ACHN (cell line): ENCODE measurements around the gene ATG13.

Experiments used
- DNase-seq: peaks from one replicate; pipeline ENCODE4 v3.0.0-alpha.2; 2015
- in situ Hi-C: cut with HindIII; loops from 2 replicates; pipeline ENCODE4 v1.10.0; 2017; ENCODE audit warnings: low sequenced_read_pairs, low pct_ligation_motif_present, low pct_unique_long_range_greater_than_20kb

Gene ATG13

GRCh38 chr11:46601129-46601528, 16.2 kb upstream of the ATG13 start:
- DNase-seq: no peak
- in situ Hi-C loops: no loop called here

DNA sequence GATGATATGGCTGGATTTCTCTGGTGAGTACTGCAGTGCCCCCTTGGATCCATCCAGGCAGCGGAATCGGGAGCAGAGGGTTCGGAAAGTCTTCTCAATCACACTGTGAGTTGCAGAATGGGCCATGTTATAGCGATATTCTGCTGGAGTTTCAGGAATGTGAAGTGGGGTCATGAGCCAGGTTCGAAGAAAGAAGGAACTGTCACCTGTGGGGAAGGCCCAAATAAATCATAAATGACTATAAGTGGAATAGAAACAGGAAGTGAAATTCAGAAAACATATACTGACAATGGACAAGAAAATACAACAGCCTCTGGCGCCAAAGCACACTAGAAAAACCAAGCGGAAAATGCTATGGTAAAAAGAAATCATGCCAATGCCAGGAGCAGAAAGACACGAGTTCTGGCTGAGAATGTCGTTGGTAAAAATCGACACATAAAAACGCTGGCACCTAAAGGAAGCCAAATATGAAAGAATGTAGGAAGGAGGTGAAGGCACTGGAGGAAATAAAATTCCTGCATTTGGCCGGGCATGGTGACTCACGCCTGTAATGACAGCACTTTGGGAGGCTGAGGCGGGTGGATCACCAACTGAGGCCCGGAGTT, 13.5 kb upstream of the ATG13 start:
- DNase-seq: no peak
- in situ Hi-C loops: no loop called here

GRCh38 chr11:46604796-46605195, 12.6 kb upstream of the ATG13 start:
- DNase-seq: no peak
- in situ Hi-C loops: no loop called here

GRCh38 chr11:46607516-46607915, 9.8 kb upstream of the ATG13 start:
- DNase-seq: no peak
- in situ Hi-C loops: no loop called here

DNA sequence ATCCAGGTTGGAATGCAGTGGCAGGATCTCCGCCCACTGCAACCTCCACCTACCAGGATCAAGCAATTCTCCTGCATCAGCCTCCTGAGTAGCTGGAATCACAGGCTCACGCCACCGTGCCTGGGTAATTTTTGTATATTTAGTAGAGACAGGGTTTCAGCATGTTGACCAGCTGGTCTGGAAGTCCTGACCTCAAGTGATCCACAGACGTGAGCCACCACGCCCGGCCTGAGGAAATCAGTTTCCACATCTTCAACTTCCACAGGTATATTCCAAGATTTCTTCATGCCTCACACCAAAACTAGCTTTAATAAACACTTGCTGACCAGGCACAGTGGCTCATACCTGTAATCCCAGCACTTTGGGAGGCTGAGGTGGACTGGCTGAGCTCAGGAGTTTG, 8.0 kb upstream of the ATG13 start:
- DNase-seq: no peak
- in situ Hi-C loops: no loop called here

DNA sequence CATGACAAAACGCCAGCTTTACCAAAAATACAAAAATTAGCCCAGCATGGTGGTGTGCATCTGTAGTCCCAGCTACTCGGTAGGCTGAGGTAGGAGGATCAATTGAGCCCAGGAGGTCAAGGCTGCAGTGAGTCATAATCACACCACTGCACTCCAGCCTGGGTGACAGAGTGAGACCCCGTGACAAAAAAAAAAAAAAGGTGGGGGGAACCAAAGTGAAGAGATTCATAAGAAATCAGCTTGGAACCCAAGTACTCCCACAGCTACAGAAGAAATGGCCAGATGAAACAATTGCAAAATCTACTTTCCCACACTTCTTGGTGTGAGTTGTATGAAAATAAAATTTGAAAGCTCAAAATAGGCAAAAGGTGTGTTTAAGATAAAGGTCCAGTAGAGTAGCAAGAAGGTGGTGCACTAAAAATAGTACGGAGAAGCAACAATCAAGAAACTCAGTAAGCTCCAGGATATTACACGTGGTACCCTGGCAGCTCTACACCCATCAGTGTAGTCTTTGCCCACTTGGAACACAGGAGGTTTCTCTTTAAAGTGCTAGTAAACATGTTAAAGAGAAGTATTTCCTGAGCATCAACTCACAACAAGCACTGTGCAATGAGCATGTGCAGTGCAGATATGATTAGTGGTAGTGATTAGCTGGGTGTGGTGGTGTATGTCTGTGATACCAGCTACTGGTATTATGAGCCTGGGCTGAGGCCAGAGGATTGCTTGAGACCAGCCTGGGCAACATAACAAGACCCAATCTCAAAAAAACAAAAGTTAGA, 5.6 kb upstream of the ATG13 start:
- DNase-seq: no peak
- in situ Hi-C loops: no loop called here

DNA sequence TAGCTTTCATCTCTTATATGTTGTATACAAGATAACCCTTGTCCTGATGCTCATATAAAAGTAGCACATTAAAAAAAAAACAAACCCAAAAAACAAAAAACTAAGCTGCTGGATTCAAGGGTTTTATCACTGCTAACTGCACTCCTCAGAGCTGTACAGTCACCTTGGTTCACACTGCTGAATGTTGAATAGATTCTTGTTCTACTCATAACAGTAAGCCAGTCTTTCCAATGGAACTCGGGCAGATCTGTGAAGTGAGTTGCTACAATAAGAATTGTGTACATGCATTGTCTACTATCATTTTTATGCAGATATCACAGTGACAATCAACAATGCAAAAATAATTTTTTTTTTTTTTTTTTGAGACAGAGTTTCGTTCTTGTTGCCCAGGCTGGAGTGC, 5.0 kb upstream of the ATG13 start:
- in situ Hi-C loops: no loop called here
- DNase-seq: no peak

- in situ Hi-C loops: no loop called here
- DNase-seq: no peak
Observed at GRCh38 chr11:46615756-46616155, 1.6 kb upstream of the ATG13 start.

GRCh38 chr11:46616551-46617133, 711 bp upstream of the ATG13 start:
- in situ Hi-C loops: no loop called here
- peak; percentile 18 for DNase-seq

GRCh38 chr11:46617972-46618314, 590 bp downstream of the ATG13 start:
- no peak for DNase-seq
- in situ Hi-C loops: no loop called here

GRCh38 chr11:46618837-46619236, 1.5 kb downstream of the ATG13 start:
- in situ Hi-C loops: no loop called here
- DNase-seq: no peak

GRCh38 chr11:46625406-46625805, 8.1 kb downstream of the ATG13 start:
- DNase-seq: no peak
- in situ Hi-C loops: no loop called here

DNA sequence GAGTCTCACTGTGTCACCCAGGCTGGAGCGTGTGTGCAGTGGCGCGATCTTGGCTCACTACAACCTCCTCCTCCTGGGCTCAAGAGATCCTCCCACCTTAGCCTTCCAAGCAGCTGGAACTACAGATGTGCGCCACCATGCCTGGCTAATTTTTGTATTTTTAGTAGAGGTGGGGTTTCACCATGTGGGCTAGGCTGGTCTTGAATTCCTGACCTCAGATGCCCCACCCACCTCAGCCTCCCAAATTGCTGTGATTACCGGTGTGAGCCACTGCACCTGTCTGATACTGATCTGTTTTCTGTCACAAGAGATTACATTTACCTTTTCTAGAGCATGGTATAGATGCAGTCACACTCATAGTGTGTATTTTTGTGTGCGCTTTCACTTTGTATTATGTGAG, 11.6 kb downstream of the ATG13 start:
- DNase-seq: no peak
- in situ Hi-C loops: no loop called here

DNA sequence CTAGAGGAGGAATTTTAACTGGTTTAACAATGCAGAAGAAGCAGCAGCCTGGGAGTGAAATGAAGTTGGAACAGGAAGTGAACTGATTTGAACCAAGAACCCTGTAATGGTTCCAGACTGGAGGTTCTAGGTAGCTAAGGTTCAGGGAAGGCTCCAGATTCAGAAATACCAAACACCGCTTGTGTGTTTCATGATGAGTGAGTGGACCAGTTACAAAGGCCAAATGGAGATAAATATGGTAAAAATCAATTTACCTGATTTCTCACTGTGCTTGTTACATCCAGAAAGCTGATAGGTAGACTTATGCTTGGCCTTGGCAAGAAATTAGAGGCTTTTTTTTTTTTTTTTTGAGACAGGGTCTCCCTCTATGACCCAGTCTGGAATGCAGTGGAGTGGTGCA, 12.9 kb downstream of the ATG13 start:
- in situ Hi-C loops: no loop called here
- DNase-seq: no peak

- no peak for DNase-seq
- in situ Hi-C loops: no loop called here
Observed at GRCh38 chr11:46631676-46632075, 14.3 kb downstream of the ATG13 start.

- in situ Hi-C loops: no loop called here
- DNase-seq: no peak
Observed at GRCh38 chr11:46632502-46632901, 15.1 kb downstream of the ATG13 start.

DNA sequence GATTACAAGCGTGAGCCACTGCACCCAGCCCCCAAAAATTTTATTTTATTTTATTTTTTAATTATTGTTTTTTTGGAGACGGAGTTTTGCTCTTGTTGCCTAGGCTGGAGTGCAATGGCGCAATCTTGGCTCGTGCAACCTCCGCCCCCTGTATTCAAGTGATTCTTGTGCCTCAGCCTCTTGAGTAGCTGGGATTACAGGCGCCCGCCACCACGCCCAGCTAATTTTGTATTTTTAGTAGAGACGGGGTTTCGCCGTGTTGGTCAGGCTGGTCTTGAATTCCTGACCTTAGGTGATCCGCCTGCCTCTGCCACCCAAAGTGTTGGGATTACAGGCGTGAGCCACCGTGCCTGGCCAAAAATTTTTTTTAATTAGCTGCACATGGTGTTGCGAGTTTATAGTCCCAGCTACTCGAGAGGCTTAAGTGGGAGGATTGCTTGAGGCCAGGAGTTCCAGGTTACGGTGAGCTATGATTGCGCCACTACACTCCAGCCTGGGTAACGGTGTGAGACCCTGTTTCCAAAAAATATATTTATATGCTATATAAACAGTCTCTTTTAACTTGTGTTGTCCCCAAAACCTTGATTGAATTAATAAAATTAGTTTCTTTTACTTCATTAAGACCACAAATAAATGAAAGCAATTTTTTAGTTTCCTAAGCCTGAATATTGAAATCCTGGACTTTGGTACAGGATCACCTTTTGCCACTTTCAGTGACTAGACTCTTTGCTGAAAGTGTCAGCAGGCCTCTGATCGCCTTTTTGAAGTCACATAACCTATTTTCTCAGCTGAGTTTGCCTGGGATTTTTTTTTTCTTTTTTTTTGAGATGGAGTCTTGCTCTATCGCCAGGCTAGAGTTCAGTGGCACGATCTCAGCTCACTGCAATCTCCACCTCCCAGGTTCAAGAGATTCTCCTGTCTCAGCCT, 16.2 kb downstream of the ATG13 start:
- in situ Hi-C loops: no loop called here
- DNase-seq: no peak

DNA sequence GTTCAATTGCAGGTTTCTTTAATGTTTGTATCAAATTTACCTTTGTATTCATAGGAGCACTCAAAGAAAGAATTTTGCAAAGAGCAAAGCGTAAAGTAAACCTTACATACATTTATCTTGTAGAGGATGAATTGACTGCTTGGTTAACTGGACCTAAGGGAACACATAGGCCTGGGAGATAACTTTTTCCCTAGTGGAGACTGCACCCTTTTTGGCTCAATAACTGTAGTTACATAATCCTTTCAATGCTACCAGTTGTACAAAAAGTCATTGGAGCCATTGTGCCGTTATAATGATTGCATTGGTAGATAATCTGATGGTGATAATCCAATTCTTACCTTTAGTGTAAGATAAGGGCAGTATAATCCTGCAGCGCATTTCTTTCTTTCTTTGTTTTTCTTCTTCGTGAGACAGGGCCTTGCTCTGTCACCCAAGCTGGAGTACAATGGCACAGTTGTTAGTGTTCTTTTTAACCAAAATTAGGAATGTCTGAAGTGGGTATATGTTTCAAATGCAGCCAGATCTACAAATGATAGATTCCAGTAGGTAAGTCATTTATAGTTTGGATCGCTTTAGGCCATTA, 18.3 kb downstream of the ATG13 start:
- no peak for DNase-seq
- in situ Hi-C loops: no loop called here

- no peak for DNase-seq
- in situ Hi-C loops: no loop called here
Observed at GRCh38 chr11:46637546-46637945, 20.2 kb downstream of the ATG13 start.
